Esophagus muscularis mucosa (tissue), 4 donors: ENCODE data around the gene LYL1. TPM values are rescaled to one million over a fixed set of nuclear protein-coding genes. Genes with fewer than 3 reads are reported as not detected.

ENCODE experiments used
- DNase-seq: peaks from one replicate; pipeline ENCODE4 v3.0.0-alpha.2; 2017; ENCODE audit errors: extremely low spot score
- H3K27ac ChIP-seq, 4 donors: fragments of 200-600 bp; sonication (generic); replicated peaks in 1 of 4; 1 replicate in 3 of 4; 2 replicates in 1 of 4; pipeline ENCODE4 v1.5.1; 2016 to 2019; ENCODE audit warnings: mild to moderate bottlenecking in 1 of 4
- H3K27me3 ChIP-seq, 4 donors: fragments of 200-600 bp; sonication (generic); one replicate each; pipeline versions ENCODE4 v1.5.1 to v1.6.0; 2016 to 2019
- H3K36me3 ChIP-seq, 4 donors: fragments of 200-600 bp; sonication (generic); one replicate each; pipeline ENCODE4 v1.5.1; 2016 to 2019
- H3K4me1 ChIP-seq, 4 donors: fragments of 200-600 bp; sonication (generic); one replicate each; pipeline ENCODE4 v1.5.1; 2016 to 2019
- H3K4me3 ChIP-seq, 4 donors: fragments of 200-600 bp; sonication (generic); 1 replicate in 2 of 4; 2 replicates in 2 of 4; pipeline ENCODE4 v1.5.1; 2016 to 2019; ENCODE audit warnings: mild to moderate bottlenecking in 4 of 4, moderate library complexity in 1 of 4
- H3K9me3 ChIP-seq, 4 donors: fragments of 200-600 bp; sonication (generic); 1 replicate in 3 of 4; 2 replicates in 1 of 4; pipeline ENCODE4 v1.5.1; 2016 to 2019
- EP300 ChIP-seq: sonication (generic); formaldehyde crosslinking; IDR thresholded peaks from one replicate; pipeline ENCODE4 v1.6.1; 2017; ENCODE audit warnings: antibody characterized with exemption
- POLR2A ChIP-seq: fragments of 450-650 bp; IDR thresholded peaks from one replicate; pipeline ENCODE4 v1.6.1; 2017; ENCODE audit warnings: antibody characterized with exemption, moderate library complexity, mild to moderate bottlenecking, low read depth
- POLR2AphosphoS5 ChIP-seq, 2 donors: sonication (generic); formaldehyde crosslinking; IDR thresholded peaks; one replicate each; pipeline ENCODE4 v1.6.1; 2017; ENCODE audit warnings: antibody characterized with exemption in 2 of 2
- WGBS: methylation state at CpG from one replicate; pipeline ENCODE4 v1.1.5; 2018; 5-methylcytosine and 5-hydroxymethylcytosine counted together
- intact Hi-C: fragments of 100-400 bp; cut with DNase I; formaldehyde crosslinking; loops from one replicate; pipeline ENCODE4 v1.15.1; 2023
- total RNA-seq, 4 donors: library from RNA; depleted of rRNA; stranded (reverse); fragments of >200 nt; gene quantifications; one replicate each; pipeline versions ENCODE4 v1.1.0 to v1.2.1, GENCODE V29; 2016
- TF ChIP-seq, protein P1 (sequence below), 3 experiments: fragments of 200-600 bp in 2 of 3; fragments of 450-650 bp in 1 of 3; sonication (generic) in 2 of 3; IDR thresholded peaks; one replicate each; pipeline ENCODE4 v1.5.1; 2017 to 2019; ENCODE audit warnings: antibody characterized with exemption in 3 of 3, mild to moderate bottlenecking in 2 of 3, moderate library complexity in 1 of 3

Gene LYL1
- total RNA-seq, 4 donors from 2014 or later: 11.9 to 20.2 (median 17.0) TPM

DNA sequence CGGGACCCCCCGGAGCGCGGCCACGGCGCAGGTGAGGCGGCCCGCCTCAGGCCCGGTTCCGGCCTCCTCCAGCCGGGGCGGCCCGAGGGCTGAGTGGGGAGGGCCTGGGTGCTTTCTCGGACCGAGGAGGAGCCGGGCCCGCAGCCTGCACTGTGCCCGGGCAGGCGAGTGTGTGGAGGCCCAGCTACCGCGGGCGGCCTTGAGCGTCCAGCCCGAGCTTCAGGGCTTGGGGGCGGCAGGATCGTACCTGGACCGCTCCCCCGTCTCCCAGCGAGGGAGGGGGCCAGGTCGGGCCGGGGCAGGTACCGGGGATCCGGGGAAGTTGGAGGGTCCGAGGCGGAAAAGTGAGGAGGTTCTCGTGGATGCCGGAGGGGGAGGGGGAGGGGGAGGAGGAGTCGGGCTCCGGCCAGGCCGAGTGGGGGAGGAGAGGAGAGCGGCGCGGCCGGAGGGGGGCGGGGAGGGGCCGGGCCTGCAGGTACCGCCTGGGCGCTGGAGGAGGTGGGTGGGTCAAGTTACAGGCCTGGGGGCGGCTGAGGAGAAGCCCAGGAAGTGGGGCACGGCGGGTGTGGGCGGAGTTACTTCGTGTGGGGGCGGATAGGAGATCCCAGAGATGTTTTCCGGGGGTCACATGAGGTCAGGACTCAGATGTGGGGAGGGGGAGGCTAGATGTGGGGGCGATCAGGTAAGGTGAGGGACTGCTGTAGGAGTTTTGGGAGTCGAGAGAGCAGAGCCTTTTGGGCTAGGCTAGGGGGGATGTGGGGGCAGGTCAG, 16.0 kb upstream of the LYL1 start:
- no peaks in the 10 kb centered on the region for H3K9me3 ChIP-seq
- H3K4me3 ChIP-seq: peak overlapping the region; percentile 67 to 97 (median 94)
- intact Hi-C loops: no loop called here
- no peak for DNase-seq
- TF ChIP-seq EP300 (no peak), POLR2AphosphoS5 (IDR thresholded peaks at IDR 0.05) (no peak), POLR2A (no peak)
- TF ChIP-seq, protein P1, sequence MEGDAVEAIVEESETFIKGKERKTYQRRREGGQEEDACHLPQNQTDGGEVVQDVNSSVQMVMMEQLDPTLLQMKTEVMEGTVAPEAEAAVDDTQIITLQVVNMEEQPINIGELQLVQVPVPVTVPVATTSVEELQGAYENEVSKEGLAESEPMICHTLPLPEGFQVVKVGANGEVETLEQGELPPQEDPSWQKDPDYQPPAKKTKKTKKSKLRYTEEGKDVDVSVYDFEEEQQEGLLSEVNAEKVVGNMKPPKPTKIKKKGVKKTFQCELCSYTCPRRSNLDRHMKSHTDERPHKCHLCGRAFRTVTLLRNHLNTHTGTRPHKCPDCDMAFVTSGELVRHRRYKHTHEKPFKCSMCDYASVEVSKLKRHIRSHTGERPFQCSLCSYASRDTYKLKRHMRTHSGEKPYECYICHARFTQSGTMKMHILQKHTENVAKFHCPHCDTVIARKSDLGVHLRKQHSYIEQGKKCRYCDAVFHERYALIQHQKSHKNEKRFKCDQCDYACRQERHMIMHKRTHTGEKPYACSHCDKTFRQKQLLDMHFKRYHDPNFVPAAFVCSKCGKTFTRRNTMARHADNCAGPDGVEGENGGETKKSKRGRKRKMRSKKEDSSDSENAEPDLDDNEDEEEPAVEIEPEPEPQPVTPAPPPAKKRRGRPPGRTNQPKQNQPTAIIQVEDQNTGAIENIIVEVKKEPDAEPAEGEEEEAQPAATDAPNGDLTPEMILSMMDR (IDR thresholded peaks at IDR 0.05): no peak
- H3K4me1 ChIP-seq: peaks cover 39 to 62% (median 57%) of the 10 kb centered on the region in 4 donors
- peaks cover 0 to 20% (median 17%) of the 10 kb centered on the region in 4 donors for H3K36me3 ChIP-seq
- WGBS: 2% methylated on average over 23 of the region's 57 CpGs
- H3K27ac ChIP-seq: peak overlapping the region; percentile 62 to 74 (median 70)
- no peaks in the 10 kb centered on the region for H3K27me3 ChIP-seq

DNA sequence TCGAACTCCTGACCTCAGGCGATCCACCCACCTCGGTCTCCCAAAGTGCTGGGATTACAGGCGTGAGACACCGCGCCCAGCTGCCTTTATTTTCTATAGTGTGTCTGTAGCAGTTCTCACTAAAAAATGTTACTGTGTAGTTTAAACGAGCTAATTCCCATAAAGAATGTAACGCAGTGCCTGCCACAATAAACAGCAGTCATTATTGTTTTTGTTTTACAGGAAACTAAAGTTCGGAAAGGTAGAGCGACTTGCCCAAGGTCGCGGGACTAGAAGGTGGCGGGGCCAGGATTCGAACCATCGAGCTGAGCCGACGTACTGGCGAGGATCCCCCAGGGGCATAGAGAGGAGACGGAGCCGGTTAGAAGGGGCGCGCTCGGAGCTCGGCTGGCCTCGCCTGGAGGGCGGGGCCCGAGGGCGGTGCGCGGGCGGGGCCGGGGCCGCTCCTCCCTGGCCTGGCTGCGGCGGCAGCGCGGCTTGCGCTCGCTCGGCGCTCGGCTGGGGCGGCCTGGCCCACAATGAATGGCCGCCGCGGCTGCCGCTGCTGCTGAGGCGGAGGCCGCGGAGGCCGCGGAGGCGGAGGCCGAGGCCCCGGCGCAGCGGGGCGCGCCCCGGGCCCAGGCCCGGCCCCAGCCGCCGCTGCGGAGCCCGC, 15.2 kb upstream of the LYL1 start, which contains the start of gene NACC1:
Gene NACC1 (plus strand): TSS at position 493 of the 652 bp plus-strand sequence. CDS start 16,944 bp downstream, outside the sequence.
- 8% methylated on average over 18 of the region's 65 CpGs for WGBS
- TF ChIP-seq, protein P1 (IDR thresholded peaks at IDR 0.05): peak in 1 of 3 experiments; percentile 13
- peak in 1 of 2 donors; percentile 66 for TF ChIP-seq POLR2AphosphoS5 (IDR thresholded peaks at IDR 0.05)
- no peak for TF ChIP-seq EP300
- no peak for TF ChIP-seq POLR2A
- no peaks in the 10 kb centered on the region for H3K9me3 ChIP-seq
- intact Hi-C loops: no loop called here
- no peaks in the 10 kb centered on the region for H3K27me3 ChIP-seq
- peak within 1 kb of the TSS; percentile 67 to 97 (median 94) for H3K4me3 ChIP-seq
- peak within 1 kb of the TSS; percentile 68 to 82 (median 74) for H3K27ac ChIP-seq
- peaks cover 0 to 27% (median 23%) of the 10 kb centered on the region in 4 donors for H3K36me3 ChIP-seq
- H3K4me1 ChIP-seq: peaks cover 39 to 62% (median 57%) of the 10 kb centered on the region in 4 donors
- DNase-seq: no peak

DNA sequence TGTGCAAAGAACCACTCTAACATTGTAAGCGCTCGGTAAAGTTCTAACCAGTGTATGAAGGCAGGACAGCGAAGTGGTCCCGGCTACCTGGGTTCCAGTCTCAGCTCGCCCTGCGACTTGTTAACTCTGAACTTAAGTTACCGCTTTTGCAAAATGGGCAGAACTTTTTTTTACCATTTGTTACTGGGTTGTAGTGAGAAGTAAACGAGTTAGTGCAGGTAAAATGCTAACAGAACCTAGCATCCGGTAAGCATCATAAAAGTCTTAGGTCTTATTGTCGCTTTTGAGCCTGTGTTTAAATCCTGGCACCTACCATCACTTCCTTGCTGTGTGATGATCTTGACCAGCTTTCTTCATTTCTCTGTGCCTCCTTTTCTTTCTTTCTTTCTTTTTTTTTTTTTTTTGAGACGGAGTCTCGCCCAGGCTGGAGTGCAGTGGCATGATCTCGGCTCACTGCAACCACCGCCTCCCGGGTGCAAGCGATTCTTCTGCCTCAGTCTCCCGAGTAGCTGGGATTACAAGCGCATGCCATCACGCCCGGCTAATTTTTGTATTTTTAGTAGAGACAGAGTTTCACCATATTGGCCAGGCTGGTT, 14.6 kb upstream of the LYL1 start:
- no peak for DNase-seq
- Histone ChIP-seq H3K36me3 (peaks cover 0 to 34% (median 30%) of the 10 kb centered on the region in 4 donors), H3K4me3 (peak overlapping the region; percentile 67 to 97 (median 94)), H3K27ac (peak overlapping the region; percentile 67 to 82 (median 74)), H3K9me3 (no peaks in the 10 kb centered on the region), H3K27me3 (no peaks in the 10 kb centered on the region), H3K4me1 (peaks cover 39 to 62% (median 57%) of the 10 kb centered on the region in 4 donors)
- WGBS: 12% methylated on average over 20 of the region's 20 CpGs
- intact Hi-C loops: no loop called here
- TF ChIP-seq POLR2A (no peak), POLR2AphosphoS5 (IDR thresholded peaks at IDR 0.05) (no peak), EP300 (no peak)
- TF ChIP-seq, protein P1 (IDR thresholded peaks at IDR 0.05): no peak

DNA sequence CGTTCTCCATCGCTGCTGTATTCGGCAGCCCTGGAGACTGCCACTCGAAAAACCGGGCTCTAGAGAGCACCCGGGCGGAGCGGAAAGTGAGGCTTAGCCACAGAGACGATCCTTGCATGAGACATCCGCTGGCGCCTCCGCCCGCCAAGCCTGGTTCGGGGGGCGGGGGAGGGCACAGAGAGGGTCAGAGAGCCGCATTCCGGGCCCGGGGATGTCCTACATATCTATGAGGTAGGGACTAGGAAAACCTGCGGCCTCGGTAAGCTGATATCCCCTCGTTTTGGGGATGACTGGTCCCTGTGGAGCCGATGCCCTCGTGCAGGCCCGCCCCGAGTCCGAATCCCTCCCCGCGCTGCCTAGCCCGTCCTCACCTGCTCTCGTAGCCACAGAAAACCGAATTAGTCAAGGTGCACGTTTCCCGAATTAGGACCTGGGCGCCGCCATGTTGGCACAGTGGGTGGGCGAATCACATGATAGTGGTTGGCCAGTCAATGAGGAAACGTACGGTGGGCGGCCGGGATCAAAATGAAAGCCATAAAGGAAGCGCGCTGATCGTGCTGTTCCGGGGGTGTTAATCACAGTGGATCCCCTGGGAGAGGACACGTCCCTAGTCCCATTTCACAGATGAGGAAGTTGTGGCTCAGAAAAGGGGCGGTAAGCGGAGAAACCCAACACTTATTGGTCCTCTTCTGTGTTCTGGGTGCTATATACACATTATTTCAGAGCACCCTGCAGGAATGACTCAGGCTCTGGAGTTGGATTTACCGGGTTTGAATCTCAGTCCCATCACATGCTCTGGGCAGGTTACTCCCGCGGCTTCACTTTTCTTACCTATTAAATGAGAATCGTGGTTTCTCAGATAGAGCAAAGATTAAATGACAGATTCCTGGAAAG, 13.9 kb upstream of the LYL1 start, which contains the start of gene TRMT1:
Gene TRMT1 (minus strand): TSS at position 459 of the 894 bp plus-strand sequence. CDS start 341 bp downstream, at position 118.
- intact Hi-C loops: no loop called here
- Histone ChIP-seq H3K9me3 (no peaks in the 10 kb centered on the region), H3K27ac (peak within 1 kb of the TSS; percentile 67 to 82 (median 74)), H3K4me1 (peaks cover 39 to 58% (median 54%) of the 10 kb centered on the region in 4 donors), H3K4me3 (peak within 1 kb of the TSS; percentile 67 to 97 (median 94)), H3K36me3 (peaks cover 0 to 36% (median 30%) of the 10 kb centered on the region in 4 donors), H3K27me3 (no peaks in the 10 kb centered on the region)
- WGBS: 1% methylated on average over 40 of the region's 51 CpGs
- no peak for TF ChIP-seq EP300
- TF ChIP-seq POLR2A: no peak
- TF ChIP-seq POLR2AphosphoS5 (IDR thresholded peaks at IDR 0.05): peak; percentile 82 to 92
- TF ChIP-seq, protein P1 (IDR thresholded peaks at IDR 0.05): no peak
- peak; percentile 98 for DNase-seq
